KOPT-K1 (cell line): ENCODE data around the gene NEU4.
"Not testable (repeated sequence)": the region's sequence is repeated elsewhere in the genome, so short reads cannot be mapped to it uniquely, and the experiment has no call there.

Experiments used
- H3K27ac ChIP-seq: fragments of 200-600 bp; sonication (generic); 2 replicates; pipeline ENCODE4 v1.5.1; 2016; ENCODE audit warnings: antibody characterized with exemption, mild to moderate bottlenecking, low read depth, low read length; ENCODE audit not compliant: poor library complexity, severe bottlenecking
- H3K36me3 ChIP-seq: fragments of 200-600 bp; sonication (generic); 2 replicates; pipeline ENCODE4 v1.5.1; 2017; ENCODE audit warnings: antibody characterized with exemption, mild to moderate bottlenecking, low read length, moderate library complexity; ENCODE audit not compliant: insufficient read depth
- H3K9me3 ChIP-seq: fragments of 200-600 bp; sonication (generic); 2 replicates; pipeline ENCODE4 v1.5.1; 2017; ENCODE audit warnings: antibody characterized with exemption, low read length, mild to moderate bottlenecking; ENCODE audit not compliant: insufficient read depth, poor library complexity, severe bottlenecking

NEU4 gene

GRCh38 chr2:241771286-241772062 lies 37.5 kb upstream of the NEU4 start:
- no peak overlapping the region for H3K27ac ChIP-seq
- H3K9me3 ChIP-seq = no peaks in the 10 kb centered on the region
- no peaks in the 10 kb centered on the region; the same call in 1 of the 2 replicates for H3K36me3 ChIP-seq

DNA sequence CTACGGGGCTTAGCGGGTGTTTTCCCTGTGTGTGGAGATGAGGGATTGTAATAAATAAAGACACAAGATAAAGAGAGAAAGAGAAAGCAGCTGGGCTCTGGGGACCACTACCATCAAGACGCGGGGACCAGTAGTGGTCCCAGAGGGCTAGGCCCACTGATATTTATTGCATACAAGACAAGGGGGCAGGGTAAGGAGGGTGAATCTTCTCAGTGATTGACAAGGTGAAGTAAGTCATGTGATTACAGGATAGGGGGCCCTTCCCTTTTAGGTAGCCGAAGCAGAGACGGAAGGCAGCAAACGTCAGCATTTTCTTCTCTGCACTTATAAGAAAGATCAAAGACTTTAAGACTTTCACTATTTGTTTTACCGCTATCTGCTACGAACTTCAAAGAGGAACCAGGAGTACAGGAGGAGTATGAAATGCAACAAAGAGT lies 36.9 kb upstream of the NEU4 start:
- no peaks in the 10 kb centered on the region for H3K9me3 ChIP-seq
- no peak overlapping the region for H3K27ac ChIP-seq
- no peaks in the 10 kb centered on the region; the same call in 1 of the 2 replicates for H3K36me3 ChIP-seq

DNA sequence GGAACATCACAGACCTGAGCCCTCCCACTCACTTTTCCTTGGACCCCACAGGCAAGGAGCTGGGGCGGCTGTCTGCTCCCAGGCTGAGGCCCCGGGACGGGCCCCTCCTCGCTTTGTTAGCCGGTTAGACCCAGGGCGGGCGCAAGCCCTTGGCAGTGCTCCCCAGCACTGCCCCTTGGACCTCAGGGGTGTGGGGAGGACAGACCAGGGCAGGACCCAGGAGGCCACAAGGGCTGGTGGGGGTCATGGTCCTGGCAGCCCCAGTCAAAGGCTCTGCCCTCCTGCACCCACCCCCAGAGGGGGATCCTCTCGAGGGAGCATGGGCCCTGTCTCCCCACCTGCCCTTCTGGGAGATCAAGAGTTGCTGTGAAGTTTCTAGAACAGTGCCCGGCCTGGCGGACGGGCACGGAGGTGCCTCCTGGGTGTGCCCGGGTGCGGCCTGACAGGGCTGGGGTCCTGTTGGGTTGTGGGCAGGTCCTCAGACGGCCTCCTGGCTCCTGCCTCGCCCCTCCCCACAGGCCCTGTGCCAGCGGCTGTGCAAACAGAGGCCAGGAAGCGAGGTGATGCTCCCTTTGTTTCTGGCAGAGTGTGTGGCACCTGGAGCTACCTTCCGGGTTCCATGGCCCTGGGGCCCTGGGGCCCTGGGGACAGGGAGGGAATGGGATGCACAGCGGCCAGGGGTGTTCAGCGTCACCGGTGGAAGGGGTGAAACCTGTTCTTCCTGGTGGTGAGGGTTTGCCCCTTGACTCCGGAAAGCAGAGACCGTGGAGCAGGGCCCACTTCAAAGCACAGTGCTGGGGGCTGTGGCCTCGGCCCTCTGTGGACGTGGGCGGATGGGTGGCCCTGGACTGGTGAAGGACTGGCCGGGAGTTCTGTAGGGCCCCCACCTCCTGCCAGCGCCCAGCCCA lies 35.2 kb upstream of the NEU4 start:
- Histone ChIP-seq H3K36me3 (no peaks in the 10 kb centered on the region), H3K27ac (no peak overlapping the region), H3K9me3 (no peaks in the 10 kb centered on the region)

DNA sequence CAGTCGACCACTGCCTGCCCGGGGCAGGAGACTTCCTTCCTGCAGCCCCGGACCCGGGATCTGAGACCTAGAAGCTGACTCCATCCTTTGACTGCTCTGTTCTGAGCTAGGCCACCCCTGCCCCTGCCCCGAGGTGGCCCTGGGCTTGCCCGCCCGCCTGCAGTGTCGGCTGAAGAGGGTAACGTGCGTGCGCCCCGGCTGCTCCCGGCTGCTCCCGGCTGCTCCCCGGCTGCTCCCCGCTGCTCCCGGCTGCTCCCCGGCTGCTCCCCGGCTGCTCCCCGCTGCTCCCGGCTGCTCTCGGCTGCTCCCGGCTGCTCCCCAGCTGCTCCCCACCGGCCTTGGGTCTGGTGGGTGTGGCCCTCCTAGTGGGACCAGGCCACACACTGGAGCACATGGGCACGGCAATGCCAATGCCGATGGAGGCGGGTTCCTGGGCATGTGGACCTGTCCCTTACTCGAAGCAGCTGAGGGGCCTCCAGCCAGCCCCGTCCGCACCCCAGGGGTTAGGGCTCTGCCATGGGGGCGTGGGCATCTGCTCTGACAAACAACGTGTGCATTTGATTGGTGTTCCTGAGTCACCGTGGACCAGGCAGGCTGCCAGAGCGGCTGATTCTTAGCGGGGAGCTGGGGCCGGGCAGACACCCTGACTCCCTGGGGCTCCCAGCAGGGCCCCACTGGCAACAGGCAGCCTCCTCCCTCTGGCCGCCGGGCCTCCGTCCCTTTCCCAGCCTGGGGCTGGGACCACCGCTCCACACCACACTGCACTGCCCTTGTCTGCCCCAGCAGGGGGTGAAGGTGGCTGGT lies 34.4 kb upstream of the NEU4 start:
- Histone ChIP-seq H3K27ac (no peak overlapping the region), H3K9me3 (no peaks in the 10 kb centered on the region), H3K36me3 (no peaks in the 10 kb centered on the region)

DNA sequence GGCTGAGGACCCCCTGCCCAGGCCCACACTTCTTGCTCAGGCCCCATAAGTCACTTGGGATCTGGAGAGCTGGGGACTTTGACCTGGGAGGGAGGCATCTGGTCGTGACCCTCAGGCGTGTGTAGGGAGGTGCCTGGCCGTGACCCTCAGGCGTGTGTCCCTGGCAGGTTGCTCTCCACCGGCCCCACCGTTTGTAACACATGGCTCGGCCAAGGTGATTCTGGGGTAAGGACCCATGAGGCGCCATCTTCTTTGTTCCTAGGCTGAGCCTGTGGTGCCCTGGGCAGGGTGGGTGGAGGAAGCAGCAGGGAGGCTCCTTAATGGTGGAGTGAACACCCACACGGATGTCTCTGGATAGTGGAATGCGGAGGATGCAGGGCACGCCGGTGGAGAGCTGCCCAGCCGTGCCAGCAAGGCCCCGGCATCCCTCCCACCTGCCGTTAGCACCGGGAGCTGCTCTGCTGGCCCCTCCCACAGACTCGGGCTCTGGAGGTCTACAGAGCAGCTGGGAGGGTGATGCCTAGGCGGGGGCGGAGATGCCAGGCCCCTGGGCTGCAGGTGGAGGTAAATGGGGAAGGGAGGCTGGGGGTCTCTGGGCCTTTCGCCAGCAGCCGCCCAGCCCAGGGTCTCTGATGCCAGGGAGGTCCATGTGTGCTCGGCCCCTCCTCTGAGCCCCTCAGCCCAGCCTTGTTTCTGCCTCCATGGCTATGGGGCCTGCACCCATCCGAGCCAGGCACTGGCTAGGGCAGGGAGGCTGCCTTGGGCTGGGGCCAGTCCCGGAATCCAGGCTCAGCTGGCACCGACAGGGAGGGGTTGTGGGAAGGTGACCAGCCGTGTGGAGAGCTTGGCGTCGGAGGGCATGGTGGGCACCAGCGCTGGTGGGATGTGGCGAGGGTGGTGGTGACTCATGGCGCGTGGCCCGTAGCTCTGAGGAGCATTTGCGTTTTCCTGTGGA lies 33.5 kb upstream of the NEU4 start:
- Histone ChIP-seq H3K36me3 (no peaks in the 10 kb centered on the region), H3K27ac (no peak overlapping the region), H3K9me3 (peaks cover 2% of the 10 kb centered on the region)

DNA sequence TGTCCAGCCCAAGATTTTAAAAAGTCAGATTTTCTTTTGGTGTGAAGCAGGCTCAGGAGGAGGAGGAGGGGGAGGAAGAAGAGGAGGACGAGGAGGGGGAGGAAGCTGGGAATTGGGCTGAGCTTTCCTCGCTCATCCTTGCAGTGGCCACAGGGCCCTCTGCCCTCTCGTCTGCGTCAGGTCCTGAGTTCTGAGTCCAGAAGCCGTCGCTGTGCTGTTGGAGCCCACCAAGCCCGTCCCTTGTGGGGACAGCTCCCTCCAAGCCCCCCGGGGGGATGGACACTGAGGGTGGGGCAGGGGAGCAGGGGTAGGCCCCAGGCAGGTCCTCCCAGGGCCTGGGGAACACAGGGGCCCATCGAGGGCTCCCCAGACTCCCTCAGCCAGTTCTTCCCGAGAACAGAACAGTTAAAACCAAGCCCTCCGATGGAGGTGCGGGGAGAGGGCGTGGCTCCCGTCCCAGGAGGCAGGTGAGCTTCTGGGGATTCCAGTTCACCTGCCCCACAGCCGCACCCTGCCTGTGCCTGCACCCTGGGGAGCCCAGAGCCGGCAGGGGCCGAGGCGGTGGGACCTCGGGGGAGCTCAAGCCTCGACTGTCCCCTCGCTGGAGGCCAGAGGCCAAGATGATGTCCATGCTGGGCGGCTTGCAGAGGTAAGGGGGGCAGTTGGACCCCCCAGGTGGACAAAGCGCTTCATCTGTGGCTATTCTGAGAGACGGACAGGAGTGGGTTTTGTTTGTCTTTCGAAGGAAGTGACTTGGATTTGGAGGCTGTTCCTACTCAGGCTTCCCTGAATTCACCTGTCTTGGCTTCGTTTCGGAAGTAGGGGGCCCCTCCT lies 32.4 kb upstream of the NEU4 start, which contains the start of gene GAL3ST2:
TSS of gene GAL3ST2 (plus strand) at position 487 of the 834 bp plus-strand sequence. CDS start at position 621, 134 bp downstream.
- Histone ChIP-seq H3K36me3 (no peaks in the 10 kb centered on the region), H3K9me3 (peaks cover 13% of the 10 kb centered on the region), H3K27ac (no peak within 1 kb of the TSS)

GRCh38 chr2:241777170-241777685 lies 31.8 kb upstream of the NEU4 start:
- no peak overlapping the region for H3K27ac ChIP-seq
- no peaks in the 10 kb centered on the region for H3K36me3 ChIP-seq

DNA sequence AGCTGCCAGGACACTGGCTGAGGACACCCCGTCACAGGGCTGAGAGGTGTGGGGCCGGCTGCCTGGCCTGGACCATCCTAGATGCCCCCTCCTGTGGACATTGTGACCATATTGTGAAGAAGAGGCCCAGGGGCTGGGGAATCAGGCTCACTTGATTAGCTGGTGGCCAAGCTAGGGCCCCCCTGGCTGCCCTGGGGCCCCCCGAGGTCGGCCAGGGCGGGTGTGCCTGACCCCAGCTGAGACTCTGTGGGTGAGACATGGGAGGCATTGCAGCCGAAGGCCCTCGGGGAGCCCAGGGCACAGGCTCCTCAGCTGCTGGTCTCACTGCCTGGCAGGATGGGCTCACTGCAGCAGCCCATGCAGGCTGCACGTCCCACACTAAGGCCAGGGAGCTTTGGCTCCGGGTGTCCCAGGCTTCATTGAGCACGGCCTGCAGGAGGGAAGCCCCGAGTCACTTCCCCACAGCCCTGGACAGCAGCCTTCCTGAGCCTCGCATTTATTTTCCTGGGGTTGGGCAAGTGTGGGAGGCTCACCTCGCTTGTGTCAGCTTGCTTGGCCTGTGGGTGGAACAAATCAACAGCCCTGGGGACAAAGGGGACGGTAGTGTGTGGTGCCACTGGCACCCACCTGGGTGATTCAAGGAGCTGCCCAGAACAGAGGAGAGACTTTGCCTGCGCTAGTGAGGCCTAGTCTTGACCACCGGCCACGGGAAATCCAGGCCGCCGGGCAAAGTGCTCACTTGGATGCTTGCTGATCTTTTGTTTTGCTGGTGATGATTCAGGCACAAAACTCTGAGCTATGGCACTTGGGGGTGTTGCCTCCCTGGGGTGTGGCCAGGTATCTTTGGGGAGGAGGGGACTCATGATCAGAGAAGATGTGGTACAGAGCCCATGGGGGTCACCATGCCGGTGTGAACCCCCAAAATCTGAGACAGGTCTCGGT lies 31.0 kb upstream of the NEU4 start:
- Histone ChIP-seq H3K9me3 (peaks cover 26% of the 10 kb centered on the region), H3K27ac (no peak overlapping the region), H3K36me3 (no peaks in the 10 kb centered on the region)

More at GRCh38 chr2:241777170-241777685, 31.8 kb upstream of the NEU4 start:
- peaks cover 18% of the 10 kb centered on the region for H3K9me3 ChIP-seq

DNA sequence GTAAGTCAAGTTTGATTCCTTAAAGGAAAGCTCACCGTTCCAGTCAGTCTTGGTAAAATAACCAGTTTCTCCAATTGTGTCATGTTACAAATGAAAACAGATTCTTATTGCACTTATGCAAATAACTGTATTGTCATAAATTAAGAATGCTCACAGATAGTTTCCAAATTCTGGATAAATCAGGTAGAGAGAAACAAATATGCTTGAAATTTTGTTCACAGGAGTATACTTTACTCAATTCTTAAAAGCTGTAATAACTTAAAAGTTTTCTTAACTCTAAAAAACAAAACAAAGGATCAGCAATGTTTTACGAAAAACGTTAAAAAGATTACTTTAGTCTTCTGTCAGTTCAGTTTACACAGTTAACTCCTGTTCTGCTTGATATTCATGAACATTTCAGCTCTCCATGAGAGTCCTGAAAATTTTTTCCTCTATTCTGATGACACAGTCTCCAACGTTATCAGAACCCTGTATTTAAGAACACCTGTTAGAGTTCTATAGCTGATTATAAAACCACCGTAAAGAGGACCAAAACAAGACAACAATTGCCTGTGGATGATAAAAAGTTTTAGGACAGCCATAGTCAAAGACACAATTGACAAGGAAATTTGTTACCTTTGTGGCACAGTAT lies 27.9 kb upstream of the NEU4 start:
- Histone ChIP-seq H3K36me3 (no peaks in the 10 kb centered on the region), H3K9me3 (peaks cover 26% of the 10 kb centered on the region), H3K27ac (no peak overlapping the region)

DNA sequence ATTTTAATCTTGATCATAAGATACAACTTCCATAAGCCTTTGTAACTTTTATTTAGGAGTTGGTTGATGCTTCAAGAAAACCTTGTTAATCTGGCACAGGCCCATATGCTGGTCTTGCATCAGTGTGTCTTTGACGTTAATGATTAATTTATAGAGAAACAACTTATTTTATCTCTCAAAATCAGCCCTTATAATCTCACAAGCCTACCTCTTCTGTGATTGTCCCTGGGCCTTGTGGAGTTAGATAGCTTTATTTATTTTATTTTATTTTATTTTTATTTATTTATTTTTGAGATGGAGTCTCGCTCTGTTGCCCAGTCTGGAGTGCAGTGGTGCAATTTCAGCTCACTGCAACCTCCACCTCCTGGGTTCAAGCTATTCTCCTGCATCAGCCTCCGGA lies 26.9 kb upstream of the NEU4 start:
- not testable (repeated sequence) for H3K27ac ChIP-seq, H3K36me3 ChIP-seq
- H3K9me3 ChIP-seq = peaks cover 26% of the 10 kb centered on the region

- Histone ChIP-seq H3K9me3 (peaks cover 31% of the 10 kb centered on the region), H3K27ac (no peak overlapping the region), H3K36me3 (no peaks in the 10 kb centered on the region)
These were observed 20.9 kb upstream of the NEU4 start for GRCh38 chr2:241788135-241788534.

GRCh38 chr2:241788572-241788971 lies 20.4 kb upstream of the NEU4 start:
- Histone ChIP-seq H3K27ac (no peak overlapping the region), H3K9me3 (peaks cover 31% of the 10 kb centered on the region)

More at GRCh38 chr2:241788572-241788971, 20.4 kb upstream of the NEU4 start:
- H3K36me3 ChIP-seq = no peaks in the 10 kb centered on the region
